Left cardiac atrium (tissue), 4 donors: ENCODE measurements around the gene WDHD1. TPM values are rescaled to one million over a fixed set of nuclear protein-coding genes. Genes with fewer than 3 reads are reported as not detected.
"Not testable (repeated sequence)": the region's sequence is repeated elsewhere in the genome, so short reads cannot be mapped to it uniquely, and the experiment has no call there.

Experiments used
- ATAC-seq, 2 donors: fragments of 200-7000 bp; cut with Tn5 transposase; one replicate each; pipeline ENCODE4 v1.9.1; 2020; ENCODE audit warnings: mild to moderate bottlenecking in 2 of 2, moderate library complexity in 2 of 2
- DNase-seq: peaks from one replicate; pipeline ENCODE4 v3.0.0-alpha.2; 2020
- intact Hi-C, 2 donors: fragments of 100-400 bp; cut with DNase I; formaldehyde crosslinking; loops; one replicate each; pipeline versions ENCODE4 v1.14.1 to v1.15.1; 2022 to 2023
- long read RNA-seq: library from polyadenylated mRNA; unstranded; transcript quantifications from one replicate; pipeline ENCODE4 v2.0.0, GENCODE V29; 2021
- total RNA-seq, 2 donors: library from RNA; stranded (reverse); fragmentation: NEBNext Ultra II Directional; extraction: Animal tissue kit (Norgen Biotek cat#: 25700); gene quantifications; one replicate each; pipeline ENCODE4 v1.2.1, GENCODE V29; 2021
- donor health status: DM: no; HTN: yes; CAD: no.
- donor health status: DM: no; HTN: yes; CAD: no; lungs with severe emphysema.
- donor health status: DM: yes; HTN: yes; CAD: no.
- donor health status: Dilated cardiomyopathy.

The WDHD1 gene, protein sequence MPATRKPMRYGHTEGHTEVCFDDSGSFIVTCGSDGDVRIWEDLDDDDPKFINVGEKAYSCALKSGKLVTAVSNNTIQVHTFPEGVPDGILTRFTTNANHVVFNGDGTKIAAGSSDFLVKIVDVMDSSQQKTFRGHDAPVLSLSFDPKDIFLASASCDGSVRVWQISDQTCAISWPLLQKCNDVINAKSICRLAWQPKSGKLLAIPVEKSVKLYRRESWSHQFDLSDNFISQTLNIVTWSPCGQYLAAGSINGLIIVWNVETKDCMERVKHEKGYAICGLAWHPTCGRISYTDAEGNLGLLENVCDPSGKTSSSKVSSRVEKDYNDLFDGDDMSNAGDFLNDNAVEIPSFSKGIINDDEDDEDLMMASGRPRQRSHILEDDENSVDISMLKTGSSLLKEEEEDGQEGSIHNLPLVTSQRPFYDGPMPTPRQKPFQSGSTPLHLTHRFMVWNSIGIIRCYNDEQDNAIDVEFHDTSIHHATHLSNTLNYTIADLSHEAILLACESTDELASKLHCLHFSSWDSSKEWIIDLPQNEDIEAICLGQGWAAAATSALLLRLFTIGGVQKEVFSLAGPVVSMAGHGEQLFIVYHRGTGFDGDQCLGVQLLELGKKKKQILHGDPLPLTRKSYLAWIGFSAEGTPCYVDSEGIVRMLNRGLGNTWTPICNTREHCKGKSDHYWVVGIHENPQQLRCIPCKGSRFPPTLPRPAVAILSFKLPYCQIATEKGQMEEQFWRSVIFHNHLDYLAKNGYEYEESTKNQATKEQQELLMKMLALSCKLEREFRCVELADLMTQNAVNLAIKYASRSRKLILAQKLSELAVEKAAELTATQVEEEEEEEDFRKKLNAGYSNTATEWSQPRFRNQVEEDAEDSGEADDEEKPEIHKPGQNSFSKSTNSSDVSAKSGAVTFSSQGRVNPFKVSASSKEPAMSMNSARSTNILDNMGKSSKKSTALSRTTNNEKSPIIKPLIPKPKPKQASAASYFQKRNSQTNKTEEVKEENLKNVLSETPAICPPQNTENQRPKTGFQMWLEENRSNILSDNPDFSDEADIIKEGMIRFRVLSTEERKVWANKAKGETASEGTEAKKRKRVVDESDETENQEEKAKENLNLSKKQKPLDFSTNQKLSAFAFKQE
- total RNA-seq = 1 to 10 TPM; 2.6 TPM
- long read RNA-seq, partial matches to known transcripts = 1 of 2 reads
- long read RNA-seq, other reads (novel, unspliced or antisense) = 1 of 2 reads

DNA sequence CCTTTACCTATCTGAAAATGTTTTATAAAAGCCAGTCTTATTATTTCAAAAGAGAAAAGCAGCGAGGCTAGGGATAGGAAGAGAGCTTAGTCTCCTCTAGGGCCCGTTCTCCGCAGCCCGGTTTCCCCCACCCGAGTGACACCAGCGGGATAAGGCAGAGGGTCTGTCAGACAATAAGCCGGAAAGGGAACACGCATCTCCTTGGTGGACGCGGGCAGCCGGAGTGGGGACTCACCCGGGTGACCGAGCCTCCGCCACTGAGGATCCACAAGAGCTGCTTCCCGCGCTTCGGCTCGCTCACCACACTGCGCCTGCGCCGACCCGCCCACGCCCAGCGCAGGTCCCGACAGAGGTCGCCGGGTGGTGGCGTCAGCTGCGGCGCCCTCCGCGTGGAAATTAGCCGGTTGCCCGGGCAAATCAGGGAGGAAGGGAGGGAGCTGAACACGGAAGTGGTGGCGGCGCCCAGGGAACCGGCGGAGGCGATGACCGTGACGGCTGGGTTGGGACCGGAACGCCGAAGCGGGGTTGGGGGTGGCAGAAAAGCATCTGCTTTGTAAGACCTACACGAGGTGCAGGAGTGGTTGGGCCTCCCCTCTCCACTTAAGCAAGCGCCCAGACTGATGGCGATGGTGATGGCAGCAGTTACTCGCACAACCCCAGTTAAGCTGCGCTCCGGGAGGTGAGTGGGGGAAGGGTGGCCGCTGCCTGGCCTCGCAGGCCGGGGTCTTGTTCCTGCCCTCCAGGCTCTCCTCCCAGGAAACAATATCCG, at the start of gene WDHD1, which contains the start of gene SOCS4:
TSS of gene WDHD1 (minus strand) at position 307 of the 769 bp plus-strand sequence. CDS start 312 bp downstream, outside the sequence.
TSS of gene SOCS4 (plus strand) at position 444 of the 769 bp plus-strand sequence. CDS start 15,806 bp downstream, outside the sequence.
- peak; percentile 96 for DNase-seq

DNA sequence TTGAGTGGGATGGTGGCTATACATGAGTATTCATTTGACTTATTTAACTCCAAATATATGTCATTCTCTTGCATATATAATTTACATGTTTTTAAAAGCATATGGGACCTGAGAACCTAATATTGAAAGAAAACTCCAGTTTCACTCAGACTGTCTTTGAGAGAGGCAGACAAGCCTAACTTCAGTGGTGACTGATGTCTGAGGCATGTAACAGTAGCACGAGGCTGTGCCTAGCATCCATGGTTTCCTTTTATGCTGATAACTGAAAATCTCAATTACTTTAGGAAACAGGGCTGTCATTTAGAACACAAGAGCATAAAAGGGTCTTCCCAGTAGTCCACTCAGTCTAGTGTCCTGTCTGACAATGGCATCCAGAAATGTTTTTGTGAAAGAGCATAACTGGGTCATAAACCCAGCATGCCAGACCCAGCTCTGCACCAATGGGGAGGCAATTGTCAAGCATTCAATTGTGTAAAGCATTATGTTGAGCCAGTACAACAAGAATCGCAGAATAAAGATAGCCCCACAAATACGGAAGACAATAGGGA, 48.8 kb upstream of the WDHD1 start:
- intact Hi-C loops = no loop called here
- no peak for DNase-seq
- no peak for ATAC-seq

More for the DNA sequence above, at the start of gene WDHD1, which contains the start of gene SOCS4:
- intact Hi-C loops = loop anchor here in 1 of 2 donors (1.0 kb wide), 1 partner anchor 24 kb away; the partner anchor contains the start of gene MAPK1IP1L
- ATAC-seq = peak; percentile 99

DNA sequence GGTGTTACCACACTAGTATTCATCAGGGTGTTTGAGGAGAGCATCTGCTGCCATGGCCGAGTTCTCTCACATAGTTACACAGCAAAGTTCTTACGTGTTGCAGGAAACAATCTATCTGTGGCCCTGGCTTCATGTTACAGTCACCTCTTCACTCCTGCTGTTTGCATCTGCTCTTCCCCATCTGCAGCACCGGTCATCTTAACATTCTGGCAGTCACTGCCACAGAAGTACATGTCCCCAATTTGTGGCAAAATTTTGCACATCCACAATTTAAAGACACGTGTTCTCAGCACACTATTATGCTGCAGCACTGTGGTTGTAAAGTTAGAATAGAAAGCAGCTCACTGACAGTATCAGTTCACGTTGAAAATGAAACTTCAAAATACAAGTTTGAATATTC, 47.8 kb upstream of the WDHD1 start:
- intact Hi-C loops = no loop called here
- no peak for DNase-seq
- ATAC-seq = no peak

DNA sequence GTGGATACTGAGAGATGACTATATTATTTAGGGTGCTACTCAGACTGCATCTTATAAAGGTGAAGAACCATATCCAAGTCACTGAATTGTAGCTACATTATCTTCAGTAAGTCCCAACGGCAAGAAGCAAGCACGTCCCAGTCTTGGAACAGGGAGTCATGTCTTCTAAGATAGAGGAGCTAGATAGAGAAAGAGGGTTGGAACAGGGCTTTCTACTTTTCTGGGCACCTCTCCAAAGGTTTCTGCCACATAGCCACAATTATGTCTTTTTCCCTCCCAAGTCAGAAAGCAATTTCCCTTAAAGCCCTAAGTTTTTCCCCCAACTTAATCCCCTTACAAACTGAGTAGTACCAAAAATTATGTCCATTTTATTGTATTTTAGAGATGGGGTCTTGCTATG, 47.0 kb upstream of the WDHD1 start:
- ATAC-seq = no peak
- intact Hi-C loops = no loop called here
- no peak for DNase-seq

DNA sequence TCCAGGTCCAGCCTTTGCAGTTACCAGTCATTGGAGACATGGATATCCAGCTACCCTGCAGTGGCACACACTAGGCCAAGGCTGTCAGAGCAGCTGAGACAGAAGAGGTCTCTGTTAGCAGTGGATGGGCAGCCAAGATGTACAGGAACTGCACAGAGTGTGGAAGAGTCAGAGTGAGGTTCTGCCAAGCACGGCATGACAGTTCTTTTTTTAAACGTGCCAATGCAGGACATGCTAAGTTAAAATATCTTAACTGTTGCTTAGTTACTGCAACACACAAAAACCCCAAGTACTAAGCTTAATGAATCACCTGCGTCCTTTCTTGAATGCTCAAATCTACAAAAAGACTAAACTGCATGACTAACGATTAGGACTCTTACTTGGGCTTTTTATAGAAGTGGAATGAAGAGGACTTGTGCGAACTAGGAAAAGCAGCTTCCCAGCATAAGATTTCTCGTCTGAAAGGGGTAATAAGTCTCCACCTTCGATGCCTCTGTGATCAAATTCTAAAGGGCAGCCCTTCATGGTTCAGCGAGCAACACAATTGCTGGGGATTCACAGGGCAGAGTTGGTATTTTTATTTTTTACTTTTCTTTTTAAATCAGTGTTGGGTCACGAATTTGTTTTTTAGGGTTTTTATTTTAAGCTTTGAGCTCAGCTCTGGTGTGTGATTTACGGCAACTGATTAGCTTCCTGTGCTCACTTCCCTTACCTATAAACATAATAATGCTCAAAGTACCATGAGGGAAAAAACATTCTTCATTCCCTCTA, 45.2 kb upstream of the WDHD1 start:
- intact Hi-C loops = no loop called here
- ATAC-seq (peak; percentile 83 to 94), DNase-seq (peak; percentile 60)

DNA sequence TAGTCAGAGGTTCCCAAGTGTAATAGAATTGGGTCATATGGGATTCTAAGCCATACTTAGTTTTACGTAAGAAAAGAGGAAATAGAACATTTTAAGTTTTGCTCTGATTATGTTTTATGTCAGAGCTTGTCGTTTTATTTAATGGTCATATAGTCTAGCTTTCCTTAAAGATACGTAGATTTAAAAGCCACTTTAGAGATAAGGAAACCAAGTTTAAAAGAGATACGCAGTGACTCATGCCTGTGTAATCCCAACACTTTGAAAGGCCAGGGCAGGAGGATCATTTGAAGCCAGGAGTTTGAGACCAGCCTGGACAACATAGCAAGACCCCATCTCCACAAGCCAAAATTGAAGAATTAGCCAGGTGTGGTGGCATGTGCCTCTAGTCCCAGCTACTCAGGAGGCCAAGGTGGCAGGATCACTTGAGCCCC, 44.1 kb upstream of the WDHD1 start:
- intact Hi-C loops = no loop called here
- no peak for DNase-seq
- peak in 1 of 2 donors; percentile 4 for ATAC-seq

DNA sequence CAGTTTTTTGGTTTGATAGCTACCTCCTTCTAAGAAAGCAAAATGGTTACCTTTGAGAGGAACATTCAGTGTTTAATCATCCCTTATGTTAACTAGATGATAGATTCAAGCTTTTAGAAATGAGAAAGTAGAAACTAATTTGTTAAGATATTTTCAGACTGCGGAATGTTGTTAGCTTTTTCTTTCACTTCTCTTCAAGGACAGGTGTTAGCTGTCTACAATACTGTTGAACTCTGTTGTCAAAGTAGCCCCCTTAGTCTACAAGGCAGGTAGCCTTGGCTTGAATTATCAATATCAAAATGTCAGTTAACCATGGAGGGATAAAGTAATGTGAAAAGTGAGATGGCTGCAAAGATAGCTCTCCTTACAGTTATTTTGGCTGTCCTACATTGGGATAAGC, 39.3 kb upstream of the WDHD1 start:
- ATAC-seq (no peak), DNase-seq (no peak)
- intact Hi-C loops = no loop called here

DNA sequence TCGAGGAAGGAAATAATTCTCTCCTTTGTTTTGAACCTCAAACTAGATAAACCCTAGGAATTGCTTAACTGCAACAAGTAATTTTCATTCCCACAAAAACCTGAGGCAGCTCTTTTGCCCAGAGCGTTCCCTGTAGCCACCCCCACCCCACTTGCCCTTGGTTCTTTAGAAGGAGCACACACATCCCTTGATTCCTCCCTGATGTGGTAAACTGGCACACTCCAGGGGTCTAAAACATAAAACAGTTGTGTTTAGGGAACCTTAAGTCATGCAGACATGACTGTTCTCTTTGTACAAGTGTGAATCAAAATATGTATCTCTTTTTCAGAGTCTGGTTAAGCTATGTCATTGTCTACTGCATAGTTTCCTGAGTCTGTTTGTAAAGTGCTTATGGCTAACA, 38.5 kb upstream of the WDHD1 start:
- ATAC-seq (no peak), DNase-seq (no peak)
- intact Hi-C loops = no loop called here

DNA sequence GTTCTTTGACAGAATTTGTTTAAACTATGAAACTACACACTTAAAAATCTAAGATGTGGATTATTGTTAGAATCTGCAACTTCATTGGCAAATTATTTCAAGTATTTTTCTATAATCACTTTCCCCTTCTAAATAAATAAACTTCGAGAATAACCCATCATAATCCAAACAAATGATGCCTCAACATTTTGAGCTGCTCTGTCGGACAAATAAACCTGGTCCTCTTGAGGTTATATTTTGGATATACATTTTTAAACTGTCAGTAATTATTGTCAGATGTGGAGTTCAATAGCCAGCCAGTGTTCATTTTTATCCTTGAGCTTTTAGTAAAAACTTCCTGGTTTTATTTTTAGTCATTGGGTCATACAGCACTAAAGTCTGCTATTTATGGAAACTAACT, 38.0 kb upstream of the WDHD1 start:
- intact Hi-C loops, DNase-seq, ATAC-seq: not testable (repeated sequence)

DNA sequence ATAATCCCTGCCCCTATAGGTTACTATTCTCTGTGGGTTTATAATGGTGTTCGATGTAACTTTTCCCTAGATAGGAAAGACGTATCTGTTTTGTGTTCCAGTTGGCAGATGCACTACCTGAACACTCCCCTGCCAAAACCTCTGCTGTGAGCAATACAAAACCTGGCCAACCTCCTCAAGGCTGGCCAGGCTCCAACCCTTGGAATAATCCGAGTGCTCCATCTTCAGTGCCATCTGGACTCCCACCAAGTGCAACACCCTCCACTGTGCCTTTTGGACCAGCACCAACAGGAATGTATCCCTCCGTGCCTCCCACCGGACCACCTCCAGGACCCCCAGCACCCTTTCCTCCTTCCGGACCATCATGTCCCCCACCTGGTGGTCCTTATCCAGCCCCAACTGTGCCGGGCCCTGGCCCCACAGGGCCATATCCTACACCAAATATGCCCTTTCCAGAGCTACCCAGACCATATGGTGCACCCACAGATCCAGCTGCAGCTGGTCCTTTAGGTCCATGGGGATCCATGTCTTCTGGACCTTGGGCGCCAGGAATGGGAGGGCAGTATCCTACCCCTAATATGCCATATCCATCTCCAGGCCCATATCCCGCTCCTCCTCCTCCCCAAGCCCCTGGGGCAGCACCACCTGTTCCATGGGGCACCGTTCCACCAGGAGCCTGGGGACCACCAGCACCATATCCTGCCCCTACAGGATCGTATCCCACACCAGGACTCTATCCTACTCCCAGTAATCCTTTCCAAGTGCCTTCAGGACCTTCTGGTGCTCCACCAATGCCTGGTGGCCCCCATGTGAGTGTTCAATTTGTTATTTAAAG, 35.8 kb upstream of the WDHD1 start:
- intact Hi-C loops = no loop called here
- ATAC-seq (peak; percentile 85 to 87), DNase-seq (peak; percentile 68)

DNA sequence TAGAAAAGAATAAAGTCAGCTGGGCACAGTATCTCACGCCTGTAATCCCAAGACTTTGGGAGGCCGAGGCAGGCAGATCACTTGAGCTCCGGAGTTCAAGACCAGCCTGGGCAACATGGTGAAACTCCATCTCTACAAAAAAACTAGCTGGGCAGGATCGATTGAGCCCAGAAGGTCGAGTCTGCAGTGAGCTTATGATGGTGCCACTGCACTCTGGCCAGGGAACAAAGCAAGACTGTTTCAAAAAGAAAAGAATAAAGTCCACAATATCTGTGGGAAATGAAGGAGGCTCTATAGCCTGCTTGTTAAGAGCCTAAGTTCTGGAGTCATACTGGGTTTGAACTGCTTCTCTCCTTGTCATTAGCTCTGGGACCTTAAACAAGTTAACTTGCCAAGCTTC, 32.4 kb upstream of the WDHD1 start:
- intact Hi-C loops = no loop called here

DNA sequence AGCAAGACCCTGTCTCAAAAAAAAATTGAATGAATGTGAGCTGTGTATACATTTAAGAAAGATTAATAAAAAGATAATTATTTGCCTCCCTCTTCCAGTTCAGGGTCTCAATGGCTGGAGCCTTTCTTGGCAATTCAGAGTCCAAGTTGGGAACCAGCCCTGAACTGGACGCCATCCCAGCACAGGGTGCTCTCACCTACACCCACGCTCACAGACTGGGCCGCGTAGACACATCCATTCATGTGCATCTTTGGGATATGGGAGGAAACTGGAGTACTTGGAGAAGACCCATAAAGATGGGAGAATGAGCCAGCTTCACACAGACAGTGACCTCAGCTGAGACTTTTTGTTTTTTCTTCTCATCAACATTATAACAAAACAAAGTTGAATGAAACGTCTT, 31.0 kb upstream of the WDHD1 start:
- intact Hi-C loops = no loop called here
- DNase-seq (no peak), ATAC-seq (no peak)

More for the DNA sequence above, 32.4 kb upstream of the WDHD1 start:
- ATAC-seq (no peak), DNase-seq (no peak)

DNA sequence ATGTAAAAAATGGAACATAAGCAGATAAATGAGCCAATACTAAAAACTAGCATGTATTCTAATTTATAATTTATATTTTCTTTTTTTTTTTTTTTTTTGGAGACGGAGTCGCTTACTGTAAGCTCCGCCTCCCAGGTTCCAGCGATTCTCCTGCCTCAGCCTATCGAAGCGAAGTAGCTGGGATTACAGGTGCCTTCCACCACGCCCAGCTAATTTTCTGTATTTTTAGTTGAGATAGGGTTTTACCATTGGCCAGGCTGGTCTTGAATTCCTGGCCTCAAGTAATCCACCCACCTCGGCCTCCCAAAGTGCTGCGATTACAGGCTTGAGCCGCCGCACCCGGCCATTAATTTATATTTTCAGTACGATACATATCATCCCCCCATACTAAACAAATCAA, 27.2 kb upstream of the WDHD1 start:
- intact Hi-C loops = no loop called here
- ATAC-seq (no peak), DNase-seq (no peak)

DNA sequence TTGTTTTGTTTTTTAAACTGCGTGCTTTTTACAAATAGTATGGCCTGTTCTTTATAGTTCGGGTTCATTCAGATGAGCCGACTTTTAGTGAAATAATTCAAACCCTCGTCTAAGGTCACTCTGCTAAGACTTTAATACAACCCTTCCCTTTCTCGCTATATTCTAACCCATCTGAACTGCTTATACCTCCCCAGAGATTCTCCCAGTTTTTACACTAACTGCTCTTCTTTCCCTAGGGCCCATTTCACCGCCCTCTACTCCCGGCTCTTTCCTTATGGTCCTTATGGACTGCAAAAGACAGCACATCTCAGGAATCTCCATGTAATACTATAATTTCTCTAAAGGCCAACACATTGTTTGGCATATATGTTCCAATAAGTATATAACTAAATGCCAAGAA, 26.6 kb upstream of the WDHD1 start:
- no peak for DNase-seq
- no peak for ATAC-seq
- intact Hi-C loops = no loop called here

DNA sequence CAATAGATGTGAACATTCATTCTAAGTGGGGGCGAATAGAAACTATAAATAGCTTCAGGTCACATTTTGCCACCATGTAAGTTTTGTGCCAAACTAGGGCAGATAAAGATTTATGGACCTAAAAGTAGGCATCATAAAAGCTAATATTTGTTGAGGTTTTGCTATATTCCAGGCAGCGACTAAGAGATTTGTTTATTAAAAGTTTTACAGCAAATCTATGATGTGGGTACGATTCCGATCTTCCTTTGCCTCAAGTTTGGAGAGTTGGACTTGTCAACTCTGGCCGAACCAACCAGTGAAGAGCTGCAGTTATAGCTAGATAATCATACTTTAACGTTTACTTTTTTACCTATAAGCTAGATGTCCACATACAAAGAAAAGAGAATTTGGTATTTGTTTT, 26.1 kb upstream of the WDHD1 start:
- DNase-seq (no peak), ATAC-seq (no peak)
- intact Hi-C loops = no loop called here

DNA sequence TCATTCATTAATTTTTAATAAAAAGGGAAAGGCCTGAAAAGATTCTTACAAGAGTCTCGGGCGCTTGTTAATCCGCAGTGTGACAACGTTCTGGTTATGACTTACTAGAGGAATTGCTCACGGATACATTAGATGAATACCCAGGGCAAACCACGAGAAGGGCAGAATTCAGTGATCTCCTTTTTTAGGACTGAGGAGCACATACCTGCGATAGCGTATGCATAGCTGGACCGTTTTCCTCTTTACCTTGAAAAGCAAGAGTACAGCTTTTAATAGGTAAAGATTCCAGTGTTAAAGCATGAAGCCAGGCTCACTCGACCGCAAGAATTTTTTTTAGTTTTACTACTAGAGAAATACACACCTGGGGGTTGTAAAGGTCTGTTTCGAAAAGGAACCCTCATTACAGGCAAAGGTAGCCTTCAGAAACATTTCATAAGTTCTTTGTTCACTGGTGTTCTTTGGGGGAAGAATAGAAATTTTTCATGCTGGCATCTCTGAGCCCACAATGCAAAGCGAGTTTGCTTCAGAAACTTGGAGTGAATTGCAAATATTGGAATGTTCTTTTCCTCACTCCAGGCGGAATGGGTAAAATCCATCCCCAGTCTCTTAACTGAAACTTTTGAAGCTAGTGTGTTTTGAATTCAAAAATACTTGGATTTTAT, 25.5 kb upstream of the WDHD1 start:
- intact Hi-C loops = no loop called here
- no peak for ATAC-seq
- DNase-seq = no peak
